K562 (cell line): ENCODE data around the gene POLR3E. TPM values are rescaled to one million over a fixed set of nuclear protein-coding genes. Genes with fewer than 3 reads are reported as not detected.

ENCODE experiments used
- ATF4 ChIP-seq: fragments of 450-650 bp; formaldehyde crosslinking; IDR thresholded peaks from 2 replicates; pipeline ENCODE4 v1.4.0; 2022; ENCODE audit warnings: mild to moderate bottlenecking, moderate library complexity
- ATF6 ChIP-seq: sonication (generic); formaldehyde crosslinking; IDR thresholded peaks from 2 replicates; pipeline ENCODE4 v1.4.0; 2020; ENCODE audit warnings: mild to moderate bottlenecking, missing genetic modification reagents
- CTCFL ChIP-seq: IDR thresholded peaks from 2 replicates; pipeline ENCODE4 v1.6.1; 2011; ENCODE audit warnings: borderline replicate concordance, low read depth, mild to moderate bottlenecking, moderate library complexity, low read length; ENCODE audit not compliant: insufficient read depth, poor library complexity, severe bottlenecking
- ELF1 ChIP-seq: fragments of 200-800 bp; sonication (Bioruptor generic); IDR thresholded peaks from 2 replicates; pipeline ENCODE4 v1.6.1; 2016; ENCODE audit warnings: missing genetic modification characterization, missing compliant biosample characterization
- EP300 ChIP-seq: IDR thresholded peaks from 2 replicates; pipeline ENCODE4 v1.6.1; 2012; ENCODE audit warnings: low read length, improper control_type of control experiment
- FOSL1 ChIP-seq: fragments of 200-800 bp; sonication (Bioruptor generic); conservative IDR thresholded peaks from 2 replicates; pipeline ENCODE4 v1.6.1; 2016; ENCODE audit warnings: missing genetic modification characterization, missing compliant biosample characterization
- FOXM1 ChIP-seq, 2 experiments: fragments of 450-650 bp in 1 of 2; sonication (generic) in 1 of 2; formaldehyde crosslinking in 1 of 2; IDR thresholded peaks; 2 replicates each; pipeline versions ENCODE4 v1.6.1 to v1.9.0; 2017 to 2022; ENCODE audit warnings: low read depth in 2 of 2, mild to moderate bottlenecking in 2 of 2, missing genetic modification reagents in 1 of 2, moderate library complexity in 1 of 2
- HMG20A ChIP-seq: fragments of 450-650 bp; formaldehyde crosslinking; conservative IDR thresholded peaks from 2 replicates; pipeline ENCODE4 v1.4.0; 2020; ENCODE audit warnings: mild to moderate bottlenecking, mixed read lengths
- JUND ChIP-seq, 2 experiments: IDR thresholded peaks; 2 replicates in 1 of 2; 3 replicates in 1 of 2; pipeline ENCODE4 v1.6.1; 2011; ENCODE audit warnings: borderline replicate concordance in 2 of 2, low read depth in 2 of 2, low read length in 2 of 2, improper control_type of control experiment in 1 of 2, missing biosample characterization in 1 of 2, missing genetic modification characterization in 1 of 2, missing genetic modification reagents in 1 of 2
- NCOA1 ChIP-seq: fragments of 450-650 bp; IDR thresholded peaks from 2 replicates; pipeline ENCODE4 v1.6.1; 2016; ENCODE audit warnings: low read depth
- NR2C1 ChIP-seq, 2 experiments: fragments of 450-650 bp; IDR thresholded peaks; 2 replicates each; pipeline ENCODE4 v1.6.1; 2017; ENCODE audit warnings: mild to moderate bottlenecking in 2 of 2, antibody characterized with exemption in 1 of 2, inconsistent platforms in 1 of 2, missing compliant biosample characterization in 1 of 2, missing genetic modification characterization in 1 of 2
- PCBP1 ChIP-seq: fragments of 200-400 bp; formaldehyde crosslinking; IDR thresholded peaks from 2 replicates; pipeline ENCODE4 v1.6.1; 2018; ENCODE audit warnings: mild to moderate bottlenecking, low read depth, low read length; ENCODE audit not compliant: poor library complexity, severe bottlenecking
- PTBP1 ChIP-seq: fragments of 200-400 bp; formaldehyde crosslinking; IDR thresholded peaks from 2 replicates; pipeline ENCODE4 v1.6.1; 2017; ENCODE audit warnings: low read depth, low read length
- RBM17 ChIP-seq: fragments of 200-400 bp; formaldehyde crosslinking; IDR thresholded peaks from 2 replicates; pipeline ENCODE4 v1.6.1; 2017; ENCODE audit warnings: low read depth, mild to moderate bottlenecking, low read length, borderline replicate concordance
- SAFB2 ChIP-seq: fragments of 200-400 bp; formaldehyde crosslinking; IDR thresholded peaks from 2 replicates; pipeline ENCODE4 v1.6.1; 2018; ENCODE audit warnings: borderline replicate concordance, low read length, low read depth, moderate library complexity; ENCODE audit not compliant: severe bottlenecking
- SREBF2 ChIP-seq: sonication (generic); formaldehyde crosslinking; IDR thresholded peaks from 2 replicates; pipeline ENCODE4 v1.4.0; 2020; ENCODE audit warnings: mild to moderate bottlenecking, missing genetic modification reagents
- ZBED1 ChIP-seq: IDR thresholded peaks from 2 replicates; pipeline ENCODE4 v1.6.1; 2014
- ZBTB8A ChIP-seq: fragments of 450-650 bp; IDR thresholded peaks from 2 replicates; pipeline ENCODE4 v1.6.1; 2018; ENCODE audit warnings: mild to moderate bottlenecking, moderate library complexity; ENCODE audit not compliant: partially characterized antibody
- polyA plus RNA-seq, 8 experiments: library from polyadenylated mRNA; depleted of rRNA in 4 of 8; stranded (reverse) in 5 of 8; unstranded in 3 of 8; fragments of >200 nt; fragmentation: Nextera tagmentation in 2 of 8; fragmentation: Illumina TruSeq in 1 of 8; extraction: Ambion mirVana in 2 of 8; extraction: Trizol in 1 of 8; gene quantifications; 2 replicates each; pipeline versions ENCODE4 v1.2.1 to v1.2.3, GENCODE V29; 2011 to 2014; ENCODE audit warnings: inconsistent platforms in 1 of 8, missing spikeins in 1 of 8
- total RNA-seq, 7 experiments: library from RNA; depleted of rRNA in 6 of 7; stranded (reverse); fragments of >200 nt in 6 of 7; fragmentation: Illumina TruSeq in 2 of 7; extraction: Trizol in 2 of 7; gene quantifications; 2 replicates each; pipeline versions ENCODE4 v1.2.1 to v1.2.3, GENCODE V29; 2011 to 2021; ENCODE audit warnings: low replicate concordance in 1 of 7

POLR3E gene
- total and polyA plus RNA-seq, 9 of the 15 experiments (the other 6 are each of a cell fraction or from before 2014, with no cell fraction given) = 17.7 to 151 (median 82.6) TPM

GRCh38 chr16:22297114-22297870 is at the start of gene POLR3E (continued):
- no peak for TF ChIP-seq RBM17
- TF ChIP-seq FOXM1 (IDR thresholded peaks at IDR 0.05; ENCODE audit: low read depth) = no peak
- no peak; the same call in 1 of the 2 replicates for TF ChIP-seq FOXM1 (CRISPR knock-in tag; IDR thresholded peaks at IDR 0.05; ENCODE audit: low read depth)
- TF ChIP-seq ZBED1 = no peak
- TF ChIP-seq EP300 = peak; percentile 76
- TF ChIP-seq CTCFL = peak; percentile 85
- TF ChIP-seq ZBTB8A = peak; percentile 76
- TF ChIP-seq NCOA1 = no peak
- peak; percentile 81 for TF ChIP-seq JUND (IDR thresholded peaks at IDR 0.05; ENCODE audit: borderline replicate concordance, low read depth, low read length)
- TF ChIP-seq JUND (tag; IDR thresholded peaks at IDR 0.05; ENCODE audit: borderline replicate concordance, low read depth, low read length) = peak; percentile 48; the same call in 1 of the 3 replicates
- no peak; the same call in 1 of the 2 replicates for TF ChIP-seq PTBP1
- TF ChIP-seq ATF6 (CRISPR knock-in tag) = no peak
- no peak for TF ChIP-seq ELF1
- TF ChIP-seq SREBF2 (CRISPR knock-in tag) = no peak
- TF ChIP-seq HMG20A (CRISPR knock-in tag) = no peak
- TF ChIP-seq NR2C1 (IDR thresholded peaks at IDR 0.05) = no peak
- TF ChIP-seq NR2C1 (tag; IDR thresholded peaks at IDR 0.05) = 0 out of 2 replicates have a peak, but pooled peaks have one; percentile 39
- TF ChIP-seq PCBP1 = no peak
- no peak for TF ChIP-seq ATF4 (CRISPR knock-in tag)
- TF ChIP-seq SAFB2 = no peak
- TF ChIP-seq FOSL1 (tag) = peak; percentile 46
